ENCODE results near the gene HCN2. TPM values are rescaled to one million over a fixed set of nuclear protein-coding genes. Genes with fewer than 3 reads are reported as not detected.

Gene HCN2
- total and polyA plus RNA-seq, 9 of the 15 experiments (the other 6 are each of a cell fraction or from before 2014, with no cell fraction given), result 0.29 to 4.2 (median 0.82) TPM; not detected in 2

GRCh38 chr19:655691-656090, 66.0 kb downstream of the HCN2 start:
- H3K9ac ChIP-seq (ENCODE audit: insufficient read depth in 1 of 2, low read depth in 2 of 2, low read length in 2 of 2), result no peak overlapping the region; a peak in 1 of 4 replicates
- H3K9me3 ChIP-seq (replicated peaks; ENCODE audit: control insufficient read depth, insufficient read depth, low read depth, low read length), result no peaks in the 10 kb centered on the region
- ATAC-seq (no peak), DNase-seq (ENCODE audit: extremely low read depth in 1 of 4, low spot score in 3 of 4) (no peak), FAIRE-seq (no peak)
- ChIA-PET CTCF (ENCODE audit: low intra/inter-chr PET ratio) (no interaction called here), POLR2A (no interaction called here)
- H3K4me1 ChIP-seq (replicated peaks in 1 of 2; ENCODE audit: control insufficient read depth in 2 of 2, insufficient read depth in 2 of 2, low read length in 2 of 2), result peaks cover 6 to 65% of the 10 kb centered on the region in 2 experiments
- no peak overlapping the region for H3K4me2 ChIP-seq (ENCODE audit: insufficient read depth, low read length)
- H4K20me1 ChIP-seq (replicated peaks; ENCODE audit: control insufficient read depth, insufficient read depth, low read length), result peaks cover 45% of the 10 kb centered on the region
- intact Hi-C loops (cut with micrococcal nuclease) (no loop called here), in situ Hi-C loops (cut with MboI) (no loop called here)
- TF ChIP-seq NUFIP1 (IDR thresholded peaks at IDR 0.05; ENCODE audit: partially characterized antibody) (no peak), RBFOX2 (IDR thresholded peaks at IDR 0.05; ENCODE audit: low read depth, low read length) (peak; percentile 29; the same call in 1 of the 2 replicates), NFIC (IDR thresholded peaks at IDR 0.05) (no peak), POLR2G (IDR thresholded peaks at IDR 0.05; ENCODE audit: low read depth, low read length) (peak; percentile 49)
- H3K79me2 ChIP-seq (ENCODE audit: control insufficient read depth, insufficient read depth, low read length), result peaks cover 85% of the 10 kb centered on the region
- no peak overlapping the region for H2AFZ ChIP-seq (ENCODE audit: low read depth, low read length)
- no TSS peak for BruUV-seq (replicated peaks)
- no peaks in the 10 kb centered on the region for H3K27me3 ChIP-seq (ENCODE audit: control insufficient read depth in 2 of 2, insufficient read depth in 2 of 2, low read length in 2 of 2)
- no peak overlapping the region for H3K27ac ChIP-seq (ENCODE audit: extremely low read depth, low read depth, low read length)
- H3K4me3 ChIP-seq, result no peak overlapping the region
- peaks cover 8% of the 10 kb centered on the region for H3K9me1 ChIP-seq (ENCODE audit: control insufficient read depth, insufficient read depth, low read length)
- 94% methylated on average over 15 of the region's 17 CpGs for WGBS (ENCODE audit: insufficient coverage, low coverage, missing lambda C conversion rate)
- peaks cover 96% of the 10 kb centered on the region; the same call in 2 of the 3 replicates for H3K36me3 ChIP-seq (ENCODE audit: control insufficient read depth, insufficient read depth, low read length)

- in situ Hi-C loops (cut with MboI), result no loop called here
- 98% methylated on average over 32 of the region's 43 CpGs for WGBS (ENCODE audit: insufficient coverage, low coverage, missing lambda C conversion rate)
Observed at GRCh38 chr19:656751-657559, 67.3 kb downstream of the HCN2 start.

More at GRCh38 chr19:656751-657559, 67.3 kb downstream of the HCN2 start:
- no peak overlapping the region for H2AFZ ChIP-seq (ENCODE audit: low read depth, low read length)
- ChIA-PET CTCF (ENCODE audit: low intra/inter-chr PET ratio) (no interaction called here), POLR2A (interaction anchor here (0.7 to 1.5 kb wide), 6 partner anchors 8 to 168 kb away, joined by 3 to 6 read pairs (median 4); partner anchors contain the start of gene POLRMT)
- peaks cover 58% of the 10 kb centered on the region for H4K20me1 ChIP-seq (replicated peaks; ENCODE audit: control insufficient read depth, insufficient read depth, low read length)
- TF ChIP-seq BCOR (IDR thresholded peaks at IDR 0.05) (no peak), RBM22 (IDR thresholded peaks at IDR 0.05; ENCODE audit: low read depth, low read length, poor library complexity, severe bottlenecking) (peak; percentile 38), POLR2G (IDR thresholded peaks at IDR 0.05; ENCODE audit: low read depth, low read length) (peak; percentile 20; the same call in 1 of the 2 replicates), RBFOX2 (IDR thresholded peaks at IDR 0.05; ENCODE audit: low read depth, low read length) (peak; percentile 70)
- no peak; the same call in 2 of the 3 replicates for ATAC-seq
- H3K4me2 ChIP-seq (ENCODE audit: insufficient read depth, low read length), result no peak overlapping the region
- BruUV-seq (replicated peaks), result no TSS peak
- peak overlapping the region in 1 of 2 experiments; percentile 64; a peak in 1 of 4 replicates for H3K9ac ChIP-seq (ENCODE audit: insufficient read depth in 1 of 2, low read depth in 2 of 2, low read length in 2 of 2)
- H3K4me1 ChIP-seq (replicated peaks in 1 of 2; ENCODE audit: control insufficient read depth in 2 of 2, insufficient read depth in 2 of 2, low read length in 2 of 2), result peaks cover 14 to 73% of the 10 kb centered on the region in 2 experiments
- H3K27ac ChIP-seq (ENCODE audit: extremely low read depth, low read depth, low read length), result no peak overlapping the region
- DNase-seq (ENCODE audit: extremely low read depth in 1 of 4, low spot score in 3 of 4), result no peak
- no peak for FAIRE-seq
- peaks cover 14% of the 10 kb centered on the region for H3K9me1 ChIP-seq (ENCODE audit: control insufficient read depth, insufficient read depth, low read length)
- no peaks in the 10 kb centered on the region for H3K9me3 ChIP-seq (replicated peaks; ENCODE audit: control insufficient read depth, insufficient read depth, low read depth, low read length)
- intact Hi-C loops (cut with micrococcal nuclease), result no loop called here
- H3K4me3 ChIP-seq, result no peak overlapping the region
- no peaks in the 10 kb centered on the region for H3K27me3 ChIP-seq (ENCODE audit: control insufficient read depth in 2 of 2, insufficient read depth in 2 of 2, low read length in 2 of 2)
- H3K36me3 ChIP-seq (ENCODE audit: control insufficient read depth, insufficient read depth, low read length), result peaks cover 91% of the 10 kb centered on the region; the same call in 2 of the 3 replicates
- peaks cover 98% of the 10 kb centered on the region for H3K79me2 ChIP-seq (ENCODE audit: control insufficient read depth, insufficient read depth, low read length)
